Esophagus squamous epithelium (tissue), 5 donors: ENCODE results near the gene JMJD6. TPM values are rescaled to one million over a fixed set of nuclear protein-coding genes. Genes with fewer than 3 reads are reported as not detected.

Experiments
- DNase-seq: peaks from one replicate; lab custom pipeline; 2025; lab: John Stamatoyannopoulos, UW
- H3K27ac ChIP-seq, 4 donors: fragments of 200-600 bp; sonication (generic); one replicate each; pipeline ENCODE4 v1.5.1; 2016 to 2019; ENCODE audit warnings: mild to moderate bottlenecking in 1 of 4
- H3K27me3 ChIP-seq, 4 donors: fragments of 200-600 bp; sonication (generic); 1 replicate in 3 of 4; 2 replicates in 1 of 4; pipeline versions ENCODE4 v1.5.1 to v1.6.0; 2017 to 2021; ENCODE audit warnings: antibody characterized with exemption in 1 of 4
- H3K36me3 ChIP-seq, 3 donors: fragments of 200-600 bp; sonication (generic); one replicate each; pipeline ENCODE4 v1.5.1; 2016 to 2019
- H3K4me1 ChIP-seq, 3 donors: fragments of 200-600 bp; sonication (generic); one replicate each; pipeline ENCODE4 v1.5.1; 2017 to 2019
- H3K4me3 ChIP-seq, 4 donors: fragments of 200-600 bp; sonication (generic); 1 replicate in 3 of 4; 2 replicates in 1 of 4; pipeline ENCODE4 v1.5.1; 2016 to 2019; ENCODE audit warnings: mild to moderate bottlenecking in 2 of 4, moderate library complexity in 1 of 4
- H3K9me3 ChIP-seq, 3 donors: fragments of 200-600 bp; sonication (generic); one replicate each; pipeline ENCODE4 v1.5.1; 2016 to 2019
- CTCF ChIP-seq, 6 experiments: fragments of 450-650 bp in 4 of 6; fragments of 200-600 bp in 2 of 6; sonication (generic) in 2 of 6; IDR thresholded peaks; one replicate each; pipeline ENCODE4 v1.5.1; 2016 to 2019; ENCODE audit warnings: antibody characterized with exemption in 6 of 6, mild to moderate bottlenecking in 4 of 6, moderate library complexity in 4 of 6
- POLR2A ChIP-seq, 4 donors: fragments of 450-650 bp; IDR thresholded peaks; one replicate each; pipeline ENCODE4 v1.6.1; 2017; ENCODE audit warnings: antibody characterized with exemption in 4 of 4, mild to moderate bottlenecking in 4 of 4, moderate library complexity in 3 of 4
- WGBS, 2 donors: methylation state at CpG; one replicate each; pipeline ENCODE4 v1.1.5; 2018; 5-methylcytosine and 5-hydroxymethylcytosine counted together
- intact Hi-C: fragments of 100-400 bp; cut with DNase I; formaldehyde crosslinking; loops from one replicate; pipeline ENCODE4 v1.15.0; 2022
- total RNA-seq, 4 donors: library from RNA; depleted of rRNA; stranded (reverse); fragments of >200 nt; gene quantifications; one replicate each; pipeline ENCODE4 v1.1.0, GENCODE V29; 2016
- donor health status: DM: yes; HTN: yes; CAD: no.

Gene JMJD6
- total RNA-seq, 4 donors from 2014 or later = 13.0 to 17.2 (median 16.7) TPM

- H3K9me3 ChIP-seq = no peaks in the 10 kb centered on the region
- intact Hi-C loops = loop anchor here (10.0 kb wide), 1 partner anchor 161 kb away; no protein-coding TSS in a partner anchor
- no peak for DNase-seq
- H3K4me1 ChIP-seq = peaks cover 26 to 90% (median 40%) of the 10 kb centered on the region in 3 donors
- peak overlapping the region in 3 of 4 donors; percentile 55 to 88 (median 82) for H3K27ac ChIP-seq
- TF ChIP-seq POLR2A (IDR thresholded peaks at IDR 0.05) (no peak), CTCF (IDR thresholded peaks at IDR 0.05) (no peak)
- 35 to 100% methylated on average over 2 to 5 of the region's 12 CpGs for WGBS, 2 donors
- H3K4me3 ChIP-seq = no peak overlapping the region
- no peaks in the 10 kb centered on the region for H3K27me3 ChIP-seq
- H3K36me3 ChIP-seq = peaks cover 0 to 36% (median 0%) of the 10 kb centered on the region in 3 donors
Measured at GRCh38 chr17:76685366-76685765, 41.0 kb downstream of the JMJD6 start.

- Histone ChIP-seq H3K4me3 (no peak overlapping the region), H3K36me3 (peaks cover 0 to 38% (median 0%) of the 10 kb centered on the region in 3 donors), H3K4me1 (peaks cover 26 to 90% (median 40%) of the 10 kb centered on the region in 3 donors), H3K27me3 (no peaks in the 10 kb centered on the region), H3K9me3 (no peaks in the 10 kb centered on the region), H3K27ac (peak overlapping the region in 3 of 4 donors; percentile 55 to 88 (median 82))
- no peak for DNase-seq
- intact Hi-C loops = loop anchor here (10.0 kb wide), 1 partner anchor 160 kb away; no protein-coding TSS in a partner anchor
- 100% methylated on average over 1 of the region's 7 CpGs; no CpG with 5 or more reads in 1 of the 2 donors for WGBS, 2 donors
- no peak for TF ChIP-seq POLR2A (IDR thresholded peaks at IDR 0.05)
- no peak for TF ChIP-seq CTCF (IDR thresholded peaks at IDR 0.05)
Measured at GRCh38 chr17:76684756-76685155, 41.6 kb downstream of the JMJD6 start.

GRCh38 chr17:76683921-76684745, 42.3 kb downstream of the JMJD6 start:
- no peaks in the 10 kb centered on the region for H3K27me3 ChIP-seq
- no peak for DNase-seq
- peak overlapping the region in 3 of 4 donors; percentile 55 to 88 (median 82) for H3K27ac ChIP-seq
- H3K36me3 ChIP-seq = peaks cover 0 to 38% (median 0%) of the 10 kb centered on the region in 3 donors
- TF ChIP-seq POLR2A (IDR thresholded peaks at IDR 0.05) (no peak), CTCF (IDR thresholded peaks at IDR 0.05) (no peak)
- peaks cover 26 to 83% (median 40%) of the 10 kb centered on the region in 3 donors for H3K4me1 ChIP-seq
- H3K9me3 ChIP-seq = no peaks in the 10 kb centered on the region
- no peak overlapping the region for H3K4me3 ChIP-seq
- intact Hi-C loops = loop anchor here (10.0 kb wide), 1 partner anchor 159 kb away; no protein-coding TSS in a partner anchor
- WGBS, 2 donors = 81 to 87% methylated on average over 6 to 12 of the region's 25 CpGs

GRCh38 chr17:76683011-76683755, 43.2 kb downstream of the JMJD6 start:
- intact Hi-C loops = loop anchor here (10.0 kb wide), 1 partner anchor 158 kb away; no protein-coding TSS in a partner anchor
- 79 to 80% methylated on average over 6 to 8 of the region's 18 CpGs for WGBS, 2 donors
- Histone ChIP-seq H3K27me3 (no peaks in the 10 kb centered on the region), H3K4me1 (peaks cover 18 to 74% (median 39%) of the 10 kb centered on the region in 3 donors), H3K36me3 (peaks cover 0 to 43% (median 0%) of the 10 kb centered on the region in 3 donors), H3K9me3 (no peaks in the 10 kb centered on the region), H3K27ac (peak overlapping the region in 3 of 4 donors; percentile 36 to 69 (median 56)), H3K4me3 (no peak overlapping the region)
- no peak for TF ChIP-seq POLR2A (IDR thresholded peaks at IDR 0.05)
- TF ChIP-seq CTCF (IDR thresholded peaks at IDR 0.05) = no peak
- no peak for DNase-seq
